GM19328 (cell line): Measurements from ENCODE around the gene RELN.
"Not testable (repeated sequence)": the region's sequence is repeated elsewhere in the genome, so short reads cannot be mapped to it uniquely, and the experiment has no call there.

ENCODE experiments used
- ATAC-seq: cut with Tn5 transposase; IDR thresholded peaks from one replicate; pipeline ENCODE4 v1.9.1; 2021; ENCODE audit warnings: mild to moderate bottlenecking, moderate library complexity; ENCODE audit not compliant: unreplicated experiment

The RELN gene

GRCh38 chr7:103947026-103947655 is 42.3 kb downstream of the RELN start:
- no peak for ATAC-seq

GRCh38 chr7:103944230-103944900 is 45.1 kb downstream of the RELN start:
- no peak for ATAC-seq

- ATAC-seq, result no peak
These were observed 47.5 kb downstream of the RELN start for GRCh38 chr7:103941976-103942375.

GRCh38 chr7:103940382-103941268 is 48.8 kb downstream of the RELN start:
- no peak for ATAC-seq

GRCh38 chr7:103937680-103938079 is 51.8 kb downstream of the RELN start:
- no peak for ATAC-seq

GRCh38 chr7:103936558-103936957 is 52.9 kb downstream of the RELN start:
- no peak for ATAC-seq

- ATAC-seq, result no peak
These were observed 55.0 kb downstream of the RELN start for GRCh38 chr7:103934508-103934907.

GRCh38 chr7:103932389-103932788 is 57.1 kb downstream of the RELN start:
- ATAC-seq, result no peak

- ATAC-seq, result no peak
These were observed 59.6 kb downstream of the RELN start for GRCh38 chr7:103929901-103930311.

- no peak for ATAC-seq
These were observed 60.9 kb downstream of the RELN start for GRCh38 chr7:103928581-103928980.

GRCh38 chr7:103924184-103924583 is 65.3 kb downstream of the RELN start:
- ATAC-seq, result no peak

GRCh38 chr7:103922407-103922806 is 67.1 kb downstream of the RELN start:
- no peak for ATAC-seq

- ATAC-seq, result no peak
These were observed 67.8 kb downstream of the RELN start for GRCh38 chr7:103921692-103922091.

GRCh38 chr7:103919272-103919868 is 70.1 kb downstream of the RELN start:
- no peak for ATAC-seq

- ATAC-seq, result no peak
These were observed 70.7 kb downstream of the RELN start for GRCh38 chr7:103918631-103919271.

GRCh38 chr7:103915680-103916357 is 73.6 kb downstream of the RELN start:
- ATAC-seq, result no peak

GRCh38 chr7:103914147-103914899 is 75.1 kb downstream of the RELN start:
- no peak for ATAC-seq

GRCh38 chr7:103912891-103913605 is 76.4 kb downstream of the RELN start:
- no peak for ATAC-seq

- ATAC-seq, result not testable (repeated sequence)
These were observed 78.4 kb downstream of the RELN start for GRCh38 chr7:103911015-103911414.
